ENCODE measurements around the gene IL7R. TPM values are rescaled to one million over a fixed set of nuclear protein-coding genes. Genes with fewer than 3 reads are reported as not detected.

Gene IL7R
- total and polyA plus RNA-seq, 10 of the 15 experiments (the other 5 are each of a cell fraction or from before 2014, with no cell fraction given) = 0.40 to 21.1 (median 0.85) TPM

Small RNAs within 50 kb of the gene (small RNA-seq; reads per million reads assigned to genes)
- gene AC112204.1 = not detected

Other genes with a start within 250 kb of the IL7R start
- gene SPEF2, start 239.0 kb upstream of the IL7R start, total RNA-seq (2014; rRNA removed) = 0.11 TPM in 1 of 2 replicates, not detected in the other
- gene SPEF2, start 239.0 kb upstream of the IL7R start, total RNA-seq (2014; rRNA removed; fragmentation: Illumina TruSeq; extraction: Trizol) = 0.05 and 0.27 TPM in 2 replicates
- 0.24 TPM in 1 of 2 replicates, not detected in the other for gene SPEF2, start 239.0 kb upstream of the IL7R start, total RNA-seq (2021)
- gene SPEF2, start 239.0 kb upstream of the IL7R start, polyA plus RNA-seq (2011; rRNA removed) = 2.0 and 3.9 TPM in 2 replicates
- 0.07 and 0.38 TPM in 2 replicates for gene SPEF2, start 239.0 kb upstream of the IL7R start, polyA plus RNA-seq (2014; fragmentation: Illumina TruSeq; extraction: Trizol)
- under 1 TPM; 0.03 to 0.05 TPM for gene SPEF2, start 239.0 kb upstream of the IL7R start, polyA plus RNA-seq (2014; fragmentation: Nextera tagmentation; extraction: Ambion mirVana)
- gene SPEF2, start 239.0 kb upstream of the IL7R start, polyA plus RNA-seq (2014; rRNA removed) = 0.14 TPM in 1 of 2 replicates, not detected in the other
- under 1 TPM in 1 of 2 experiments, not detected in 1; 0.04 TPM for gene SPEF2, start 239.0 kb upstream of the IL7R start, polyA plus RNA-seq (2016; fragmentation: Nextera tagmentation; extraction: Ambion mirVana)
- 0.11 TPM in 1 of 2 replicates, not detected in the other for gene CAPSL, start 81.7 kb downstream of the IL7R start, total RNA-seq (2014; rRNA removed)
- 0.18 TPM in 1 of 2 replicates, not detected in the other for gene CAPSL, start 81.7 kb downstream of the IL7R start, total RNA-seq (2014; rRNA removed; fragmentation: Illumina TruSeq; extraction: Trizol)
- not detected in 2 replicates for gene CAPSL, start 81.7 kb downstream of the IL7R start, total RNA-seq (2021)
- 0.57 and 0.69 TPM in 2 replicates for gene CAPSL, start 81.7 kb downstream of the IL7R start, polyA plus RNA-seq (2011; rRNA removed)
- not detected in 2 replicates for gene CAPSL, start 81.7 kb downstream of the IL7R start, polyA plus RNA-seq (2014; fragmentation: Illumina TruSeq; extraction: Trizol)
- under 1 TPM in 1 of 2 experiments, not detected in 1; 0.20 TPM for gene CAPSL, start 81.7 kb downstream of the IL7R start, polyA plus RNA-seq (2014; fragmentation: Nextera tagmentation; extraction: Ambion mirVana)
- gene CAPSL, start 81.7 kb downstream of the IL7R start, polyA plus RNA-seq (2014; rRNA removed) = 0.14 TPM in 1 of 2 replicates, not detected in the other
- gene CAPSL, start 81.7 kb downstream of the IL7R start, polyA plus RNA-seq (2016; fragmentation: Nextera tagmentation; extraction: Ambion mirVana) = under 1 TPM in 1 of 2 experiments, not detected in 1; 0.19 TPM
- not detected in 2 replicates for gene UGT3A1, start 134.5 kb downstream of the IL7R start, total RNA-seq (2014; rRNA removed)
- not detected in 2 replicates for gene UGT3A1, start 134.5 kb downstream of the IL7R start, total RNA-seq (2014; rRNA removed; fragmentation: Illumina TruSeq; extraction: Trizol)
- not detected in 2 replicates for gene UGT3A1, start 134.5 kb downstream of the IL7R start, total RNA-seq (2021)
- not detected in 2 replicates for gene UGT3A1, start 134.5 kb downstream of the IL7R start, polyA plus RNA-seq (2011; rRNA removed)
- not detected in 2 replicates for gene UGT3A1, start 134.5 kb downstream of the IL7R start, polyA plus RNA-seq (2014; fragmentation: Illumina TruSeq; extraction: Trizol)
- gene UGT3A1, start 134.5 kb downstream of the IL7R start, polyA plus RNA-seq (2014; fragmentation: Nextera tagmentation; extraction: Ambion mirVana) = not detected
- gene UGT3A1, start 134.5 kb downstream of the IL7R start, polyA plus RNA-seq (2014; rRNA removed) = not detected in 2 replicates
- gene UGT3A1, start 134.5 kb downstream of the IL7R start, polyA plus RNA-seq (2016; fragmentation: Nextera tagmentation; extraction: Ambion mirVana) = not detected
- gene UGT3A2, start 210.0 kb downstream of the IL7R start, total RNA-seq (2014; rRNA removed) = not detected in 2 replicates
- 0.09 TPM in 1 of 2 replicates, not detected in the other for gene UGT3A2, start 210.0 kb downstream of the IL7R start, total RNA-seq (2014; rRNA removed; fragmentation: Illumina TruSeq; extraction: Trizol)
- 0.24 TPM in 1 of 2 replicates, not detected in the other for gene UGT3A2, start 210.0 kb downstream of the IL7R start, total RNA-seq (2021)
- gene UGT3A2, start 210.0 kb downstream of the IL7R start, polyA plus RNA-seq (2011; rRNA removed) = not detected in 2 replicates
- 0.50 TPM in 1 of 2 replicates, not detected in the other for gene UGT3A2, start 210.0 kb downstream of the IL7R start, polyA plus RNA-seq (2014; fragmentation: Illumina TruSeq; extraction: Trizol)
- gene UGT3A2, start 210.0 kb downstream of the IL7R start, polyA plus RNA-seq (2014; fragmentation: Nextera tagmentation; extraction: Ambion mirVana) = under 1 TPM in 1 of 2 experiments, not detected in 1; 0.02 TPM
- 0.11 TPM in 1 of 2 replicates, not detected in the other for gene UGT3A2, start 210.0 kb downstream of the IL7R start, polyA plus RNA-seq (2014; rRNA removed)
- not detected for gene UGT3A2, start 210.0 kb downstream of the IL7R start, polyA plus RNA-seq (2016; fragmentation: Nextera tagmentation; extraction: Ambion mirVana)

All from GM12878 (cell line).